GM11168 (cell line): ENCODE measurements around the gene RXFP3.

Source experiments
- in situ Hi-C: fragments of 300-500 bp; cut with MboI; formaldehyde crosslinking; loops from one replicate; pipeline ENCODE4 v1.12.0; 2022; ENCODE audit warnings: low sequenced_read_pairs; ENCODE audit not compliant: unreplicated experiment

RXFP3 gene

GRCh38 chr5:33975852-33976251 lies 39.7 kb downstream of the RXFP3 start:
- in situ Hi-C loops: no loop called here

GRCh38 chr5:33976307-33976706 lies 40.1 kb downstream of the RXFP3 start:
- in situ Hi-C loops: no loop called here

DNA sequence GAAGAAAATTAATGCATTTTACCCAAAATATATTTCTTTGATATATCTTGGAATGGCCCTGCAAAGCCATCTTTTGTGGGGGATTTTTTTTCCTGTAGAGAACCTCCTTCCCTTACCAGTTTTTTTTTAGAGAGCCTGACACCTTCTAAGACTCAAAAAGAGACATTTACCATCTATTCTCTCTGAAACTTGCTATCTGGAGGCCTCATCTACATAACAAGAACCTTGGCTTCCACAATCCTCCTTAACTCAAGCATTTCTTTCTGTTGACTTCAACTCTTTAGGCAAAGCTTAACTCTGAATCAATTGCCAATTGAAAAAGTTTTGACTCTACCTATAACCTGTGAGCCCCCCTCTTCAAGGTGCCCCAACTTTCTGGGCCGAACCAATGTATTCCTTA lies 42.1 kb downstream of the RXFP3 start:
- in situ Hi-C loops: no loop called here

- in situ Hi-C loops: no loop called here
Measured at GRCh38 chr5:33980030-33980429, 43.8 kb downstream of the RXFP3 start.

- in situ Hi-C loops: no loop called here
Measured at GRCh38 chr5:33981408-33982162, 45.4 kb downstream of the RXFP3 start.

DNA sequence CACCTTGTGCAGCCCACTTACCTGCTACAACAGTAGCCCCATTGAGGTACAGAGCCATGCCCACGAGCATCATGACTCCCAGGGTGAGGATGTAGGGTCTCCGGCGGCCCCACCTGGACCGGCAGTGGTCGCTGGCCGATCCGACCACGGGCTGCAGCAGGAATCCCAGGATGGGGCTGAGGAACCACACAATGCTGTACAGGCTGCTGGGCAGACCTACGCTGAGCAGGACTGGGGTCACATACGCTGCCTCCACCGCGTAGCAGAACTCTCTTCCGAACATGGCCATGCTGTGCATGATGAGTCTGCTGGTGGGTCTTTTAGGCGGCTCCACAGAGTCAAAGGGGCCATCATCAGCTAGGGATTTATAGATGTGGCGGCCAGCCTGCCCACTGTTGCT lies 48.0 kb downstream of the RXFP3 start:
- in situ Hi-C loops: no loop called here

DNA sequence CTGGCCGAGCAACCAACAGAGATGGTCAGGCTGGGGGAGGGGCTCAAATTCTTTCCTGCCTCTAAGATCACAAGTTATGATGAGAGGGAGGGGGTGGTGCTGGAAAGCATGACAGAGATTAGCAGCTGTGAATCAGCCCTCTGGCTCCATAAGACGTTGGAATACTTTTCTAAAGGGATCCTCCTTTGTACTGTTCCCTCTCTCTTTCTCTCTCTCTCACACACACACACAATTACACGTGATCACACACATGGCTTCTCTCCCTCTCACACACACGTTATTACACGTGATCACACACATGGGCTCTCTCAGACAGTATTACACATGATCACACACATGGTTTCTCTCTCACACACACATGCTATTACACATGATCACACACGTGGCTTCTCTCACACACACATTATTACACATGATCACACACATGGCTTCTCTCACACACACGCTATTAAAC lies 48.5 kb downstream of the RXFP3 start, which contains the start of gene SLC45A2:
Gene SLC45A2 (minus strand): TSS at position 23 of the 454 bp plus-strand sequence. CDS start 110 bp downstream, outside the sequence.
- in situ Hi-C loops: no loop called here

DNA sequence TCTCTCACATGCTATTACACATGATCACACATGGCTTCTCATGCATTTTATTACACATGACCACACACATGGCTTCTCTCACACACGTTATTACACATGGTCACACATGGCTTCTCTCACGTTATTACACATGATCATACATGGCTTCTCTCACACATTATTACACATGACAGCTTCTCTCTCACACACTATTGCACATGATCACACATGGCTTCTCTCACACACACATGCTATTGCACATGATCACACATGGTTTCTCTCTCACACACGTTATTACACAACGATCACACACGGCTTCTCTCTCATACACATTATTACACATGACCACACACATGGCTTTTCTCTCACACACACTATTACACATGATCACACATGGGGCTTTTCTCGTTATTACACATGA lies 49.3 kb downstream of the RXFP3 start:
- in situ Hi-C loops: no loop called here
